Upper lobe of left lung (tissue), 4 donors: ENCODE measurements around the gene MAPK12.

ENCODE experiments used
- POLR2A ChIP-seq, 4 donors: fragments of 450-650 bp; IDR thresholded peaks; one replicate each; pipeline ENCODE4 v1.5.1; 2016 to 2017; ENCODE audit warnings: antibody characterized with exemption in 4 of 4, mild to moderate bottlenecking in 2 of 4
- POLR2AphosphoS5 ChIP-seq, 2 donors: sonication (generic); formaldehyde crosslinking; IDR thresholded peaks; one replicate each; pipeline ENCODE4 v1.5.1; 2017; ENCODE audit warnings: antibody characterized with exemption in 2 of 2
- TF ChIP-seq, protein P1 (sequence below), 6 experiments: fragments of 450-650 bp in 4 of 6; fragments of 200-600 bp in 2 of 6; sonication (generic) in 2 of 6; IDR thresholded peaks; one replicate each; pipeline ENCODE4 v1.5.1; 2016 to 2019; ENCODE audit warnings: antibody characterized with exemption in 6 of 6

DNA sequence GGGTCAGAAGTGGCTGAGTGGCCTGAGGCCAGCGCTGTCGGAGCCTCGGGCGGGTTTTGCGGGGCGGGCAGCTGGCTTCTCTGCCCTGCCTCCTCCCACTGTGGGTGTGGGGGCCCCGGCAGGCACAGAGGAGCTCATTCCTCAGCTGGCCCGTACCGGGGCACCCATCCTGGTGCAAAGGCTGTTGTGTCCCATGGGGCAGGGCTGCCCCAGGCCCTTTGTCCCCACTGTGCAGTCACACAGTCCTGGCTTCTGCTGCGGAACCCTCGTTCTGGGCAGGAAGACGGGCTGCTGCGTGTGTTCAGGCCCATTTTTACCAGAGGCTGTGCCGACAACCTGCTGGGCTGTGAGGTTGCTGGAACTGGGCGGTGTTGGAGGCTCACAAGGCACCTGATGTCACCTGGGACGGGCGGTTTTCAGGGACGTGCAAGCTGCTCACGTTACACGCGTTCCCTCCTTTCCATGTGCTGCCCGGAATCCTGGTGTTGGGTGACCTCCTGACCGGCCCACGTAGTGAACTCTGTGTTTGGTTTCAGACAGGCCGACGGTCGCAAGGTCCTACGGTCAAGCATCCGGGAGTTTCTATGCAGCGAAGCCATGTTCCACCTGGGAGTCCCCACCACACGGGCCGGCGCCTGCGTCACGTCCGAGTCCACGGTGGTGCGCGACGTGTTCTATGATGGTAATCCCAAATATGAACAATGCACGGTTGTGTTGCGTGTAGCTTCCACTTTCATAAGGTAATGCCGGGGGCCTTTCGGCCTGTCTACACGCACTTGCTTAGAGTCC lies 55.5 kb downstream of the MAPK12 start:
- TF ChIP-seq POLR2A (IDR thresholded peaks at IDR 0.05) (no peak), POLR2AphosphoS5 (IDR thresholded peaks at IDR 0.05) (no peak)
- TF ChIP-seq, protein P1, sequence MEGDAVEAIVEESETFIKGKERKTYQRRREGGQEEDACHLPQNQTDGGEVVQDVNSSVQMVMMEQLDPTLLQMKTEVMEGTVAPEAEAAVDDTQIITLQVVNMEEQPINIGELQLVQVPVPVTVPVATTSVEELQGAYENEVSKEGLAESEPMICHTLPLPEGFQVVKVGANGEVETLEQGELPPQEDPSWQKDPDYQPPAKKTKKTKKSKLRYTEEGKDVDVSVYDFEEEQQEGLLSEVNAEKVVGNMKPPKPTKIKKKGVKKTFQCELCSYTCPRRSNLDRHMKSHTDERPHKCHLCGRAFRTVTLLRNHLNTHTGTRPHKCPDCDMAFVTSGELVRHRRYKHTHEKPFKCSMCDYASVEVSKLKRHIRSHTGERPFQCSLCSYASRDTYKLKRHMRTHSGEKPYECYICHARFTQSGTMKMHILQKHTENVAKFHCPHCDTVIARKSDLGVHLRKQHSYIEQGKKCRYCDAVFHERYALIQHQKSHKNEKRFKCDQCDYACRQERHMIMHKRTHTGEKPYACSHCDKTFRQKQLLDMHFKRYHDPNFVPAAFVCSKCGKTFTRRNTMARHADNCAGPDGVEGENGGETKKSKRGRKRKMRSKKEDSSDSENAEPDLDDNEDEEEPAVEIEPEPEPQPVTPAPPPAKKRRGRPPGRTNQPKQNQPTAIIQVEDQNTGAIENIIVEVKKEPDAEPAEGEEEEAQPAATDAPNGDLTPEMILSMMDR (IDR thresholded peaks at IDR 0.05), result no peak
